ENCODE measurements around the gene MRGPRE.

The MRGPRE gene

GRCh38 chr11:3188496-3189195, 43.6 kb downstream of the MRGPRE start:
- H3K27ac ChIP-seq: no peak overlapping the region
- no peak for TF ChIP-seq CTCF (IDR thresholded peaks at IDR 0.05)
- no peak for TF ChIP-seq ZFX (IDR thresholded peaks at IDR 0.05; ENCODE audit: borderline replicate concordance)

GRCh38 chr11:3186166-3186953, 45.9 kb downstream of the MRGPRE start:
- H3K27ac ChIP-seq: no peak overlapping the region
- TF ChIP-seq ZFX (IDR thresholded peaks at IDR 0.05; ENCODE audit: borderline replicate concordance) (no peak), CTCF (IDR thresholded peaks at IDR 0.05) (no peak)

GRCh38 chr11:3184732-3185347, 47.4 kb downstream of the MRGPRE start:
- TF ChIP-seq ZFX (IDR thresholded peaks at IDR 0.05; ENCODE audit: borderline replicate concordance): no peak
- TF ChIP-seq CTCF (IDR thresholded peaks at IDR 0.05): no peak

GRCh38 chr11:3183523-3183922, 48.7 kb downstream of the MRGPRE start:
- no peak for TF ChIP-seq CTCF (IDR thresholded peaks at IDR 0.05)
- no peak for TF ChIP-seq ZFX (IDR thresholded peaks at IDR 0.05; ENCODE audit: borderline replicate concordance)
- no peak overlapping the region for H3K27ac ChIP-seq

More at GRCh38 chr11:3184732-3185347, 47.4 kb downstream of the MRGPRE start:
- no peak overlapping the region for H3K27ac ChIP-seq

GRCh38 chr11:3182462-3182852, 49.8 kb downstream of the MRGPRE start:
- TF ChIP-seq ZFX (IDR thresholded peaks at IDR 0.05; ENCODE audit: borderline replicate concordance) (no peak), CTCF (IDR thresholded peaks at IDR 0.05) (no peak)

GRCh38 chr11:3181725-3182461, 50.3 kb downstream of the MRGPRE start:
- TF ChIP-seq ZFX (IDR thresholded peaks at IDR 0.05; ENCODE audit: borderline replicate concordance): no peak
- TF ChIP-seq CTCF (IDR thresholded peaks at IDR 0.05): no peak
- no peak overlapping the region for H3K27ac ChIP-seq

More at GRCh38 chr11:3182462-3182852, 49.8 kb downstream of the MRGPRE start:
- H3K27ac ChIP-seq: no peak overlapping the region

Data from 22Rv1 (cell line).